HCT116 (cell line): ENCODE measurements around the gene OXGR1. TPM values are rescaled to one million over a fixed set of nuclear protein-coding genes. Genes with fewer than 3 reads are reported as not detected.

Experiments used
- ATAC-seq: fragments of 200-7000 bp; cut with Tn5 transposase; 2 replicates; pipeline ENCODE4 v1.9.1; 2020; ENCODE audit warnings: mild to moderate bottlenecking, moderate library complexity
- BruUV-seq: library from RNA; stranded (reverse); fragments of 400-500 nt; replicated peaks from 2 replicates; lab custom pipeline; 2021; lab: Mats Ljungman, UMichigan
- CTCF ChIA-PET: fragments of 300-600 bp; sonication (Branson Sonifier 250); formaldehyde crosslinking; loops from one replicate; lab custom pipeline; 2021; ENCODE audit warnings: antibody characterized with exemption; lab: Charles Lee
- POLR2A ChIA-PET: fragments of 300-600, 350-600 bp; sonication (Branson Sonifier 250); formaldehyde crosslinking; loops from one replicate; lab custom pipeline; 2021; ENCODE audit warnings: antibody characterized with exemption; lab: Charles Lee
- RAD21 ChIA-PET, 2 experiments: fragments of 300-600 bp; sonication (Branson Sonifier 250); formaldehyde crosslinking; loops; one replicate each; lab custom pipeline; 2023; ENCODE audit warnings: low total read pairs in 2 of 2; ENCODE audit not compliant: uncharacterized antibody in 2 of 2, unreplicated experiment in 2 of 2, low non-redundant PET in 1 of 2; lab: Charles Lee
- DNase-seq: peaks from one replicate; pipeline ENCODE4 v3.0.0-alpha.2; 2010; ENCODE audit warnings: low read depth, low spot score
- H2AFZ ChIP-seq: fragments of 200-600 bp; shearing (Covaris generic), sonication (generic); 2 replicates; pipeline ENCODE4 v1.6.1; 2017; ENCODE audit warnings: low read depth, mixed run types, mixed read lengths, antibody characterized with exemption, low read length; ENCODE audit not compliant: poor library complexity, severe bottlenecking
- H3K27ac ChIP-seq: 2 replicates; pipeline ENCODE4 v1.5.1; 2012; ENCODE audit warnings: low read depth, low read length
- H3K27me3 ChIP-seq: fragments of 200-600 bp; sonication (generic); 2 replicates; pipeline ENCODE4 v1.6.1; 2016; ENCODE audit warnings: mixed run types, low read length, mixed read lengths; ENCODE audit not compliant: insufficient read depth
- H3K36me3 ChIP-seq, 2 experiments: fragments of 200-500 bp in 1 of 2; fragments of 200-600 bp in 1 of 2; sonication (Bioruptor generic) in 1 of 2; sonication (generic) in 1 of 2; 2 replicates each; pipeline versions ENCODE4 v1.5.1 to v1.6.1; 2014 to 2016; ENCODE audit warnings: low read length in 2 of 2, inconsistent platforms in 1 of 2, mixed read lengths in 1 of 2, mixed run types in 1 of 2; ENCODE audit not compliant: insufficient read depth in 2 of 2, control insufficient read depth in 1 of 2
- H3K4me1 ChIP-seq, 2 experiments: fragments of 200-600 bp in 1 of 2; sonication (generic) in 1 of 2; 2 replicates each; pipeline versions ENCODE4 v1.5.1 to v1.6.1; 2012 to 2017; ENCODE audit warnings: low read length in 2 of 2, inconsistent platforms in 1 of 2, mild to moderate bottlenecking in 1 of 2, mixed read lengths in 1 of 2, mixed run types in 1 of 2, moderate library complexity in 1 of 2; ENCODE audit not compliant: insufficient read depth in 2 of 2, control insufficient read depth in 1 of 2
- H3K4me2 ChIP-seq: fragments of 200-600 bp; sonication (generic); 2 replicates; pipeline ENCODE4 v1.6.1; 2017; ENCODE audit warnings: mixed run types, low read length, mixed read lengths
- H3K4me3 ChIP-seq, 2 experiments: fragments of 200-600 bp in 1 of 2; sonication (generic) in 1 of 2; replicated peaks in 1 of 2; 2 replicates each; pipeline ENCODE4 v1.5.1; 2011 to 2016; ENCODE audit warnings: low read length in 2 of 2, control low read depth in 1 of 2, low read depth in 1 of 2, mild to moderate bottlenecking in 1 of 2, mixed read lengths in 1 of 2, mixed run types in 1 of 2
- H3K79me2 ChIP-seq: fragments of 200-600 bp; sonication (generic); 2 replicates; pipeline ENCODE4 v1.6.1; 2017; ENCODE audit warnings: mild to moderate bottlenecking, mixed run types, low read length, moderate library complexity, mixed read lengths; ENCODE audit not compliant: insufficient read depth
- H3K9ac ChIP-seq: fragments of 200-600 bp; sonication (generic); 2 replicates; pipeline ENCODE4 v1.6.1; 2016; ENCODE audit warnings: low read length, mixed read lengths
- H3K9me2 ChIP-seq: fragments of 200-600 bp; sonication (generic), shearing (Covaris generic); 2 replicates; pipeline ENCODE4 v1.6.1; 2017; ENCODE audit warnings: mixed run types, mild to moderate bottlenecking, moderate library complexity; ENCODE audit not compliant: insufficient read depth
- H3K9me3 ChIP-seq, 2 experiments: fragments of 200-500 bp in 1 of 2; fragments of 200-600 bp in 1 of 2; sonication (Bioruptor generic) in 1 of 2; sonication (generic) in 1 of 2; 2 replicates each; pipeline ENCODE4 v1.6.1; 2014 to 2017; ENCODE audit warnings: low read length in 2 of 2, mixed read lengths in 2 of 2, inconsistent platforms in 1 of 2, low read depth in 1 of 2, mild to moderate bottlenecking in 1 of 2, mixed run types in 1 of 2, moderate library complexity in 1 of 2; ENCODE audit not compliant: control insufficient read depth in 1 of 2, insufficient read depth in 1 of 2
- H4K20me1 ChIP-seq: fragments of 200-600 bp; sonication (generic), shearing (Covaris generic); 2 replicates; pipeline ENCODE4 v1.6.1; 2017; ENCODE audit warnings: mixed run types, mild to moderate bottlenecking, moderate library complexity; ENCODE audit not compliant: insufficient read depth
- EGR1 ChIP-seq: IDR thresholded peaks from 2 replicates; pipeline ENCODE4 v1.6.1; 2012; ENCODE audit warnings: low read depth
- FOSL1 ChIP-seq: IDR thresholded peaks from 2 replicates; pipeline ENCODE4 v1.6.1; 2012; ENCODE audit warnings: low read depth
- JUND ChIP-seq: IDR thresholded peaks from 2 replicates; pipeline ENCODE4 v1.6.1; 2012
- POLR2A ChIP-seq: IDR thresholded peaks from 2 replicates; pipeline ENCODE4 v1.7.0; 2011; ENCODE audit warnings: borderline replicate concordance; ENCODE audit not compliant: insufficient read depth, insufficient read length; ENCODE audit errors: extremely low read depth
- SP1 ChIP-seq: IDR thresholded peaks from 2 replicates; pipeline ENCODE4 v1.6.1; 2012; ENCODE audit warnings: low read depth
- SRF ChIP-seq: IDR thresholded peaks from 2 replicates; pipeline ENCODE4 v1.6.1; 2012; ENCODE audit warnings: low read depth
- TCF7L2 ChIP-seq: IDR thresholded peaks from 2 replicates; pipeline ENCODE4 v1.7.0; 2011; ENCODE audit warnings: borderline replicate concordance, inconsistent platforms; ENCODE audit not compliant: insufficient read depth, insufficient read length; ENCODE audit errors: extremely low read depth
- ZFX ChIP-seq: fragments of 450-650 bp; IDR thresholded peaks from 2 replicates; pipeline ENCODE4 v1.6.1; 2017
- intact Hi-C: fragments of 100-400 bp; cut with micrococcal nuclease; formaldehyde crosslinking; loops from 2 replicates; pipeline ENCODE4 v1.10.0; 2022
- total RNA-seq: library from RNA; stranded (reverse); gene quantifications from one replicate; pipeline ENCODE4 v1.2.1, GENCODE V29; 2021; ENCODE audit not compliant: unreplicated experiment
- TF ChIP-seq, protein P1 (sequence below): IDR thresholded peaks from 2 replicates; pipeline ENCODE4 v1.6.1; 2012
- TF ChIP-seq, protein P2 (sequence below): IDR thresholded peaks from 2 replicates; pipeline ENCODE4 v1.6.1; 2012; ENCODE audit warnings: low read depth

The OXGR1 gene
- total RNA-seq, 1 experiment from 2014 or later = not detected

DNA sequence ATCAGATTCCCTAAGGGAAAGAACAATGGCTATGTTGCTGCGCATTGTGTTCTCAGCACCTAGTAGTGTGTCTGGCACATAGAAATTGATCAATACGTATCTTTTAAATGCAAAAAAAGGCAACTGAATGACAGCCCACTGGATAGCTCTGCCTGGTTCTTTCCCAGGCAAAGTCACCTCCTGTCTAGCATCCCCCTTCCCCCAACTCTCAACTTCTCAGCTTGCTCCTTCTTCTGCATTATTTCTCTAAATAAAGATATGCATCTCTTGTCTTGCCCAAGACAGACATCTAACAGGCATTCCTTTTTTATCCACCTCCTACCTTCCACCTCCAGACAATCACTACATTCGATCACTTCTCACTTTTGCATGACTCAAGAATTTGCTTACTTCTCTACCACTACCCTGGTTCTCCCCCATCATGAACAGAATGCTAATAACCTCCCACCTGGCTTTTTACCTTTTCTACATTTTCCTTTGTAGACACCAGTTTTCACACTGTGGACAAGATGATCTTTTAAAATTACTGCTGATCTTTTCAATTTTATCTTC is 26.5 kb upstream of the OXGR1 start:
- H3K36me3 ChIP-seq = no peaks in the 10 kb centered on the region
- ChIA-PET RAD21 (no interaction called here), POLR2A (no interaction called here), CTCF (no interaction called here)
- intact Hi-C loops = no loop called here
- no peak overlapping the region for H3K27ac ChIP-seq
- ATAC-seq (no peak), DNase-seq (no peak)
- no peak overlapping the region for H3K9ac ChIP-seq
- no peak overlapping the region for H3K4me2 ChIP-seq
- H3K9me2 ChIP-seq = no peaks in the 10 kb centered on the region
- no peak overlapping the region for H3K4me3 ChIP-seq
- no peaks in the 10 kb centered on the region for H4K20me1 ChIP-seq
- peaks cover 0 to 4% of the 10 kb centered on the region in 2 experiments; a peak in 1 of 4 replicates for H3K4me1 ChIP-seq
- no peak overlapping the region for H2AFZ ChIP-seq
- TF ChIP-seq ZFX (no peak), SP1 (no peak), EGR1 (no peak), SRF (no peak), TCF7L2 (no peak), JUND (no peak), FOSL1 (no peak), POLR2A (no peak)
- TF ChIP-seq, protein P1, sequence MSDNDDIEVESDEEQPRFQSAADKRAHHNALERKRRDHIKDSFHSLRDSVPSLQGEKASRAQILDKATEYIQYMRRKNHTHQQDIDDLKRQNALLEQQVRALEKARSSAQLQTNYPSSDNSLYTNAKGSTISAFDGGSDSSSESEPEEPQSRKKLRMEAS = no peak
- TF ChIP-seq, protein P2, sequence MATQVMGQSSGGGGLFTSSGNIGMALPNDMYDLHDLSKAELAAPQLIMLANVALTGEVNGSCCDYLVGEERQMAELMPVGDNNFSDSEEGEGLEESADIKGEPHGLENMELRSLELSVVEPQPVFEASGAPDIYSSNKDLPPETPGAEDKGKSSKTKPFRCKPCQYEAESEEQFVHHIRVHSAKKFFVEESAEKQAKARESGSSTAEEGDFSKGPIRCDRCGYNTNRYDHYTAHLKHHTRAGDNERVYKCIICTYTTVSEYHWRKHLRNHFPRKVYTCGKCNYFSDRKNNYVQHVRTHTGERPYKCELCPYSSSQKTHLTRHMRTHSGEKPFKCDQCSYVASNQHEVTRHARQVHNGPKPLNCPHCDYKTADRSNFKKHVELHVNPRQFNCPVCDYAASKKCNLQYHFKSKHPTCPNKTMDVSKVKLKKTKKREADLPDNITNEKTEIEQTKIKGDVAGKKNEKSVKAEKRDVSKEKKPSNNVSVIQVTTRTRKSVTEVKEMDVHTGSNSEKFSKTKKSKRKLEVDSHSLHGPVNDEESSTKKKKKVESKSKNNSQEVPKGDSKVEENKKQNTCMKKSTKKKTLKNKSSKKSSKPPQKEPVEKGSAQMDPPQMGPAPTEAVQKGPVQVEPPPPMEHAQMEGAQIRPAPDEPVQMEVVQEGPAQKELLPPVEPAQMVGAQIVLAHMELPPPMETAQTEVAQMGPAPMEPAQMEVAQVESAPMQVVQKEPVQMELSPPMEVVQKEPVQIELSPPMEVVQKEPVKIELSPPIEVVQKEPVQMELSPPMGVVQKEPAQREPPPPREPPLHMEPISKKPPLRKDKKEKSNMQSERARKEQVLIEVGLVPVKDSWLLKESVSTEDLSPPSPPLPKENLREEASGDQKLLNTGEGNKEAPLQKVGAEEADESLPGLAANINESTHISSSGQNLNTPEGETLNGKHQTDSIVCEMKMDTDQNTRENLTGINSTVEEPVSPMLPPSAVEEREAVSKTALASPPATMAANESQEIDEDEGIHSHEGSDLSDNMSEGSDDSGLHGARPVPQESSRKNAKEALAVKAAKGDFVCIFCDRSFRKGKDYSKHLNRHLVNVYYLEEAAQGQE = no peak
- H3K9me3 ChIP-seq = no peaks in the 10 kb centered on the region
- no TSS peak for BruUV-seq
- no peaks in the 10 kb centered on the region for H3K79me2 ChIP-seq
- H3K27me3 ChIP-seq = no peaks in the 10 kb centered on the region
